Natural killer cell treated with Interleukin-12 subunit alpha and Interleukin-12 subunit beta and Interleukin-15 and Interleukin-18, amount 100 ng/mL, for 72 hours (primary cell): ENCODE data around the gene CCDC57. TPM values are rescaled to one million over a fixed set of nuclear protein-coding genes. Genes with fewer than 3 reads are reported as not detected.
"Not testable (repeated sequence)": the region's sequence is repeated elsewhere in the genome, so short reads cannot be mapped to it uniquely, and the experiment has no call there.

Experiments
- ATAC-seq, 2 donors: fragments of 150-1000 bp; cut with Tn5 transposase in 1 of 2; sonication (Bioruptor Pico), chemical (Tn5 transposase) in 1 of 2; 2 replicates each; pipeline ENCODE4 v1.10.0; 2021
- DNase-seq: peaks from one replicate; pipeline ENCODE4 v3.0.0; 2022; ENCODE audit warnings: low spot score
- H3K27ac Mint-ChIP-seq, 2 donors: 1 replicate in 1 of 2; 2 replicates in 1 of 2; pipeline ENCODE4 v1.8.0; 2022; ENCODE audit warnings: mixed read lengths in 2 of 2, mild to moderate bottlenecking in 1 of 2, moderate library complexity in 1 of 2
- H3K27me3 Mint-ChIP-seq, 2 donors: 1 replicate in 1 of 2; 2 replicates in 1 of 2; pipeline ENCODE4 v1.8.0; 2022; ENCODE audit warnings: mixed read lengths in 2 of 2
- H3K36me3 Mint-ChIP-seq: one replicate; pipeline ENCODE4 v1.8.0; 2022; ENCODE audit warnings: mixed read lengths
- H3K4me1 Mint-ChIP-seq, 2 donors: 1 replicate in 1 of 2; 2 replicates in 1 of 2; pipeline ENCODE4 v1.8.0; 2022; ENCODE audit warnings: low read depth in 2 of 2, mixed read lengths in 2 of 2, mild to moderate bottlenecking in 1 of 2
- H3K4me3 Mint-ChIP-seq: one replicate; pipeline ENCODE4 v1.8.0; 2022; ENCODE audit warnings: mixed read lengths
- H3K9me3 Mint-ChIP-seq: 2 replicates; pipeline ENCODE4 v1.8.0; 2022; ENCODE audit warnings: mixed read lengths
- total RNA-seq, 2 donors: library from RNA; stranded (reverse); gene quantifications; one replicate each; pipeline ENCODE4 v1.2.3, GENCODE V29; 2022

Gene CCDC57
- total RNA-seq, 2 donors from 2014 or later = 34.0 to 82.2 TPM

DNA sequence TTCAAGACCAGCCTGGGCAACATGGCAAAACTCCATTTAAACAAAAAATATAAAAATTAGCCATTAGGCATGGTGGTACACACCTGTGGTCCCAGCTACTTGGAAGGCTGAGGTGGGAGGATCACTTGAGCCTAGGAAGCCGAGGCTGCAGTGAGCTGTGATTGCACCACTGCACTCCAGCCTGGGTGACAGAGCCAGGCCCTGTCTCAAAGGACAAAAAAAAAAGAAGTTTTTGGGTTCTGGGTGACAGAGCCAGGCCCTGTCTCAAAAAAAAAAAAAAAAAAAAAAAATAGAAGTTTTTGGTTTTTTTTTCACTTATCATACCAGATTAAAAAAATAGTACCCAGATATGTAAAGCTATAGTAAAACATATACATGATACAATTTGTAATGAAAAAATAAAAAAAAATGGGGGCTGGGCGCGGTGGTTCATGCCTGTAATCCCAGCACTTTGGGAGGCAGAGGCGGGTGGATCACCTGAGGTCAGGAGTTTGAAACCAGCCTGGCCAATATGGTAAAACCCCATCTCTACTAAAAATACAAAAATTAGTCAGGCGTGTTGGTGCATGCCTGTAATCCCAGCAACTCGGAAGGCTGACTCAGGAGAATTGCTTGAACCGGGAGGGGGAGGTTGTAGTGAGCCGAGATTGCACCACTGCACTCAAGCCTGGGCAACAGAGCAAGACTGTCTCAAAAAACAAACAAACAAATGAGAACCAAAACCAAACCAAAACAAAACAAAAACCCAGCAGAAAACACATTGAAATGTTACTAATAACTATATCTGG, 79.3 kb downstream of the CCDC57 start:
- H3K27ac Mint-ChIP-seq, H3K4me3 Mint-ChIP-seq, H3K27me3 Mint-ChIP-seq: not testable (repeated sequence)

DNA sequence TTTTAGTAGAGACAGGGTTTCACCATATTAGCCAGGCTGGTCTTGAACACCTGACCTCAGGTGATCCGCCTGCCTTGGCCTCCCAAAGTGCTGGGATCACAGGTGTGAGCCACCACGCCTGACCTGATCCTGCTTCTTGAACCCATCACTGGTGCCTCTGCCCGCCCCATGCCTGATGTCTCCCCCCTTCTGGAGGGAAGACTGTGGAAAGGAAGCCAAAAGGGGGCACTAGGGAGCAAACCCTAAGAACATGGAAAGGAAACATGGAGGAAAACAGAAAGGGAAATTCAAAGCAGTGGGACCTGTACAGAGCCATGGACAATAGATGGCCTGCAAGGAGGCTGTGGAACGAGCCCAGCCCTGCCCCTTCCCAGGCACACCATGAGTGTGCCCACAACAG, 83.5 kb downstream of the CCDC57 start:
- no peaks in the 10 kb centered on the region for H3K36me3 Mint-ChIP-seq
- no peaks in the 10 kb centered on the region for H3K9me3 Mint-ChIP-seq
- no peaks in the 10 kb centered on the region for H3K27me3 Mint-ChIP-seq
- peaks cover 5 to 8% of the 10 kb centered on the region in 2 donors for H3K4me1 Mint-ChIP-seq
- DNase-seq = no peak
- no peak overlapping the region for H3K4me3 Mint-ChIP-seq
- no peak overlapping the region for H3K27ac Mint-ChIP-seq
- no peak for ATAC-seq

More for the DNA sequence above, 79.3 kb downstream of the CCDC57 start:
- DNase-seq, H3K36me3 Mint-ChIP-seq, ATAC-seq, H3K4me1 Mint-ChIP-seq, H3K9me3 Mint-ChIP-seq: not testable (repeated sequence)

DNA sequence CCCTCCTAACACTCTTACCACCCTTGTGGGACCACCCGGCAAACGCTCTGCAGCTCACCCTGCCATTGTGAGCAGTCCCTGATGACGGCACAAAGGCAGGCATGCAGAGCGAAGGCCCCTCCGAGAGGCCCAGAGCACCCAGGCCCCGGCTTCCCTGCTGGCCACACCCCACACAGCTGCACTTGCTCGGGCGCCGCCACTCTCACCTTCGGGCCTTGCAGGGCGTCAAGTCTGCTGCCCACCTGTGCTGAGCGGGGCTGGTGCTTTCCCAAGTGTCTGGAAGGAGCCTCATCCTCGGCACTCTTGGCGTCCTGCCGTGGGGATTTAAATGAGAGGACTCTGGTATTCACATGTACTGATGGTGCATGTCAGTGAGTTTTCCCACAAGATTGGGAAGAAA, 84.4 kb downstream of the CCDC57 start:
- ATAC-seq (peak in 1 of 2 donors; percentile 4), DNase-seq (no peak)
- no peaks in the 10 kb centered on the region for H3K9me3 Mint-ChIP-seq
- no peak overlapping the region for H3K27ac Mint-ChIP-seq
- H3K4me3 Mint-ChIP-seq = no peak overlapping the region
- no peaks in the 10 kb centered on the region for H3K27me3 Mint-ChIP-seq
- no peaks in the 10 kb centered on the region for H3K36me3 Mint-ChIP-seq
- H3K4me1 Mint-ChIP-seq = peaks cover 5 to 8% of the 10 kb centered on the region in 2 donors

DNA sequence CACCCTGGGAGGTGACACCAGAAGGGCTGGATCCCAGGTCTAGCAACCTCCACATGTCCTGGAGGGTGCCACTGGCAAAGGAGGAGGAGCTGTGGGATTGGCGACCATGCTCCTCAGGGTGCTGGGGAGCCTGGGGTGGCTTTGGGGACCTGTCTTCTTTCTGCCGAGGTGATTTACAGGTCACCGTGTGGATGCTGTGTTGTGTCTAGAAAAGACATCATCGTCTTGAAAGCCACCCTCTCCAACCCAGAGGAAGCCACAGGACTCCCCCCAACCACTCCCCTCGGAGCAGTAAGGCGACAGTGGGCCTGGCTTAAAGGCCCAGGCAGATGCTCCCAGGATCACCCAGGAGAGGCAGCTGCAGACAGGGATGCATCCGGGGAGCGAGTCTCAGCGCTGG, 84.9 kb downstream of the CCDC57 start:
- Mint-ChIP-seq H3K36me3 (no peaks in the 10 kb centered on the region), H3K4me3 (no peak overlapping the region), H3K4me1 (peaks cover 5 to 8% of the 10 kb centered on the region in 2 donors), H3K27ac (no peak overlapping the region), H3K27me3 (no peaks in the 10 kb centered on the region), H3K9me3 (no peaks in the 10 kb centered on the region)
- DNase-seq = no peak
- peak in 1 of 2 donors; percentile 7 for ATAC-seq

DNA sequence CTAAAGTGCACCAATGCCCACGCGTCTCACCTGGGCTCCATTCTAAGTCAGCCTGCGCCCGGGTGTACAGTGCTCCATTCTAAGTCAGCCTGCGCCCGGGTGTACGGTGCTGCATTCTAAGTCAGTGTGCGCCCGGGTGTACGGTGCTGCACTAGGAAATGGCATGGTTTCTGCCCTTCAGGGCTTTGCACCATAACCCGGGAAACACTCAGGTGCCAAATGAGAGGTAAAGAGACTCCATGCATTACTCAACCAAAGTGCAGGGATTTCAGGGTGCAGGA, 85.4 kb downstream of the CCDC57 start:
- Mint-ChIP-seq H3K27me3 (no peaks in the 10 kb centered on the region), H3K9me3 (no peaks in the 10 kb centered on the region), H3K27ac (no peak overlapping the region), H3K36me3 (no peaks in the 10 kb centered on the region), H3K4me1 (peaks cover 5 to 8% of the 10 kb centered on the region in 2 donors), H3K4me3 (no peak overlapping the region)
- ATAC-seq = no peak
- no peak for DNase-seq

DNA sequence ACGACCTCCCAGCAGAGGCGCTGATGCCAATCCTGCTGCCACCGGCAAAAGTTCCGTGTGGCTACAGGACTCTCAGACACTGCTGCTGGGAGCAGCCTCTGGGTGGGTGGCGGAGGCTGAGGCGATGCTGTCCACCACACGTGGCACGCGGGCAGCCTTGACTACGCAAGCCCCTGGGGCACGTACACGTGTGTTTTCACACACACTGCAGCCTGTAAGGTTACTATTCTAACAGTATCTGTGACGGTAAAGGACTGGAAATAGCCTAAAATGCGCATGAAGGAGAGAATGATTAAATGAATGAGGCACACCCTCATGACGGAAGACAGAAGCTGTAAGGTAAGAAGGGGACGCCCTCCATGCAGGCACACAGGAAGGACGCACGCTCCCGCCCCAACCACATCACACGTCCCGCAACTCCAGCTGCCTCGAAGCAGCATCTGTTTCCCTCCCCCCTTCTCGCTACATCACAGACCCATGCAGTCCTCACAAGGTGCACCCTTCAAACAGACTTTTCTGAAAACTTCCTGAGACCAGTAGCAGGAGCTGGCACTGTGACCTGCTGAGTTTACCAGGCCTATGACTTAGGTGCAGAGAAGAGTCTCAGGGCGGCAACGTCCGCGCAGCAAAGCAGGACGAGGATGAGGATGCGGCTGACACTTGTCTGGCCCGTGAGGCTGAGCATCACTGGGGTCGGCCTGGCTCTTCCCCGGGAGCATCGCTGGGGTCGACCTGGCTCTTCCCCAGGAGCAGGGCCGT, 85.9 kb downstream of the CCDC57 start:
- peak overlapping the region; percentile 67 for H3K4me3 Mint-ChIP-seq
- no peak overlapping the region for H3K27ac Mint-ChIP-seq
- H3K9me3 Mint-ChIP-seq = no peaks in the 10 kb centered on the region
- H3K4me1 Mint-ChIP-seq = peaks cover 5 to 8% of the 10 kb centered on the region in 2 donors
- ATAC-seq = peak; percentile 53 to 76
- DNase-seq = no peak
- H3K36me3 Mint-ChIP-seq = no peaks in the 10 kb centered on the region
- H3K27me3 Mint-ChIP-seq = no peaks in the 10 kb centered on the region

DNA sequence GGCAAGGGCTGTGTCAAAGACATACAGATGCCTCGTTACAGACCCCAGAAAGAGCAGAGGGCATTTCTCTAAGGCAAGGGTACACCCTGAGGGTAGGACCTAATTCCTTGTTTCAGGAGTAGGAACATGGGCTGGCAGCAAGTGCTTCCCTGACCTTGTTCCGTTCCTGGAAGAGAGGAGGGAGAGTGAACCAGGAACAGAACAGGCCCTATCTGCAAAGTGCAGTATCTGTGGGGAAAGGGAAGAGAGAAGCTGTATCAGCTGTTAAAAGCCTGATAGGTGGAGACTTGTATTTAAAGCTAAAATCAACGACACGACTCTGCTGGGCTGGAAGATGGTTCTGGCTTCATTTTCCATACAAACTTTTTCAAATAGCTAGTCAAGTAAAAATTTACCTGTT, 88.5 kb downstream of the CCDC57 start:
- Mint-ChIP-seq H3K36me3 (no peaks in the 10 kb centered on the region), H3K4me1 (peaks cover 5 to 8% of the 10 kb centered on the region in 2 donors), H3K4me3 (no peak overlapping the region), H3K27ac (no peak overlapping the region), H3K9me3 (no peaks in the 10 kb centered on the region), H3K27me3 (no peaks in the 10 kb centered on the region)
- ATAC-seq (no peak), DNase-seq (no peak)

DNA sequence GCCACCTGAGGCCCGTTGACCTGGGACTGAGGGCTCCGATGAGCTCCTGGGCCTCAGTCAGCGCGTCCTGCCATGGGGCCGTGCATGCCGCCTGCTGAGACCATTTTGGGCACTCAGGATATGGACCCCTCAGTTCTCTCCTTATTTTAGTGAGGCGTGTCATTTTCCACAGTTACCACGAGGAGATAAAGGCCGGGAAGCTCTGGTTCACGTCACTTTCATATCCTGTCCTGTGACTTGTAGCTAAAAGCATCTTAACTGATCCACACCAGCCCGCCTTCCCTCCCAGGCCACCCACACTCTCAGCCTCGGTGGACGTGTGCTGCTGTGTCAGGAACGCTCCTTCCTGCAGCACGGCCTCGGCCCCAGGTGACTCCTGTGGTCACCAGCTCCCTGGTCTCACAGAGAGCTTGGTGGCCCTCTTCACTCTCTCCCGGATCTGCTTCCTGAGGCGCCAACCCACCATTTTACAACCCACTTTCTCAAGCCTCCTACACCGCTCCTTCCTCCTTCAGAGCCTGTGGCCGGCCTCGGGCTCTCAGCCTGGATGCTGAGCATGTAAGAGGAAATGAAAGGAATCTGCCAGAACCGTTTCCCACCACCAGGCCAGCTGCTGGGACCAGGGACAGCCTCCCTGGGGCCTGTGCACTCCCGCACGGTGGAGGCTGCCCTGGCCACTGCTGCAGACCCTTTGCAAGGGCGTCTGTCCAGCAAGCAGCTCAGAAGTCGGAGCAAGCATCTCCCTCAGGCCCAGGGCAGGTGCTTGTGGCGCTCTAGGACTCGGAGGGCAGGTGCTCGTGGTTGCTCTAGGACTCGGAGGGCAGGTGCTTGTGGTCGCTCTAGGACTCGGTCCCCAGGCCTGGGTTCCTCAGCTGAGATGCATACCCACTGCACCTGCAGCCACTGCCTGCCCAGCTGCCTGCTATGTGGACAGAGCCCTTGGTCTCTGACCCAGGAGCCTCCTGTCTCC, 90.7 kb downstream of the CCDC57 start:
- no peaks in the 10 kb centered on the region for H3K27me3 Mint-ChIP-seq
- no peak overlapping the region for H3K4me3 Mint-ChIP-seq
- no peaks in the 10 kb centered on the region for H3K9me3 Mint-ChIP-seq
- ATAC-seq (no peak), DNase-seq (no peak)
- no peaks in the 10 kb centered on the region for H3K36me3 Mint-ChIP-seq
- H3K27ac Mint-ChIP-seq = no peak overlapping the region
- peaks cover 5 to 7% of the 10 kb centered on the region in 2 donors for H3K4me1 Mint-ChIP-seq

DNA sequence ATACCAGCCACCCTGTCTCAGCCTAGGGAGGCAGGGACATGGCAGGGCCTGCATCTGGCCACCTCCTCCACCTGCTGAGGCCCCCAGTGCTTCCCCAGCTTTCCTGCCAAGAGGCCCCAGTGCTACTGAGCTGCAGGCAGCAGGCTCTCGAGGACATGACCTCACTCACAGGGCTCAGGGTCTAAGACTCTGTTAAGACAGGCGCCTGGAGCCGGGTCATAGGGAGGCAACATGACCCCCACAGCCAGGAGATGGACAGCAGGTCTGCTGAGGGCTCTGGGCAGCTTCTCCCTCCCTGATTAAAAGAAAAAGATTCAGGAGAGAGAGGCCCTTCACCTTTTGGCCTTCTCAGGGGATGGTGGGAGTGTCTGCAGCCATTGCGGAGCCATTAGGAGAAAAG, 91.4 kb downstream of the CCDC57 start:
- no peaks in the 10 kb centered on the region for H3K36me3 Mint-ChIP-seq
- no peak overlapping the region for H3K27ac Mint-ChIP-seq
- no peak overlapping the region for H3K4me3 Mint-ChIP-seq
- H3K4me1 Mint-ChIP-seq = peaks cover 0 to under 1% of the 10 kb centered on the region in 2 donors
- DNase-seq (no peak), ATAC-seq (no peak)
- H3K9me3 Mint-ChIP-seq = no peaks in the 10 kb centered on the region
- H3K27me3 Mint-ChIP-seq = no peaks in the 10 kb centered on the region

DNA sequence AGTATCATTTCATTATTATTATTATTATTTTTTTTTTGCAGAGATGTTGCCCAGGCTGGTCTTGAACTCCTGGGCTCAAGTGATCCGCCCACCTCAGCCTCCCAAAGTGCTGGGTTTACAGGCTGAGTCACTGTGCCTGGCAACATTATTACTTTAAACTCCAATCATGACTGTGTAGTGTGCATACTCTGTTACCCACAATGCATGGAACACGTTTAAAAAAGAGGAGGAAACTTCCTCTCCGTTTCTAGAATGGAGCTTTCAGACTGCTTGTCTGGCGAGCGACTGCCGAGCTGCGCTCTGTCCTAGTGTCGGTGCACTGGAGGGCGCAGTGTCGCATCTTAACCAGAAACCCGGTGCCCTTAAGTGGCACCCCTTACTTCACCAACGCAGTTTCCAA, 92.5 kb downstream of the CCDC57 start:
- Mint-ChIP-seq H3K4me1 (no peaks in the 10 kb centered on the region), H3K36me3 (no peaks in the 10 kb centered on the region), H3K27me3 (no peaks in the 10 kb centered on the region), H3K4me3 (no peak overlapping the region), H3K27ac (no peak overlapping the region), H3K9me3 (no peaks in the 10 kb centered on the region)
- ATAC-seq (no peak), DNase-seq (no peak)

DNA sequence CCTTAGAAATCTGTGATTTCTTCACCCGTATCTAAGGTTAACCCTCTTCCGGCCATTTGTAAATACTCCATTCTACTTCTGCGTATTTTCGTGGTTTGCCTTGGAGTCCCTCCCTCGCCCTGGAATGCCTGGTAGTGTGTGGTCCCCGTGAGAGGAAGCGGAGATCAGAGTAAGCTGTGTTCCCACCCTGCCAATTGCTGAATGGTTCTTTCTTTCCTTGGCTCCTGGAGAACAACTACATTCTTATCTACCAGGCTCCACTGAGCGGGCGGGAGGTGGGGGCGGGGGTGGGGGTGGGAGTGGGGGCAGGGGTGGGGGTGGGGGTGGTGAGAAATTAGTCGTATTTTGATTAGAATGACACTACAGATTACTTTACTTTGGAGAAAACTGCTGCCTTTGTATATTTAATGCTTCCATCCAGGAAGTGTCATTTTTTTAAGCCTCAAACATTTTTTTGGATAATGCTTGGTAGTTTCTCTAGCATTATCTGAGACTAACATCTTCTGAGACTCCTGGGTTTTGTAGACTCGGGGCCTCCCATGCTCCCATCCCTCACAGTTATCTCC, 93.7 kb downstream of the CCDC57 start:
- no peaks in the 10 kb centered on the region for H3K27me3 Mint-ChIP-seq
- DNase-seq = no peak
- ATAC-seq = no peak
- no peak overlapping the region for H3K4me3 Mint-ChIP-seq
- H3K27ac Mint-ChIP-seq = no peak overlapping the region
- H3K4me1 Mint-ChIP-seq = no peaks in the 10 kb centered on the region
- no peaks in the 10 kb centered on the region for H3K36me3 Mint-ChIP-seq
- no peaks in the 10 kb centered on the region for H3K9me3 Mint-ChIP-seq

DNA sequence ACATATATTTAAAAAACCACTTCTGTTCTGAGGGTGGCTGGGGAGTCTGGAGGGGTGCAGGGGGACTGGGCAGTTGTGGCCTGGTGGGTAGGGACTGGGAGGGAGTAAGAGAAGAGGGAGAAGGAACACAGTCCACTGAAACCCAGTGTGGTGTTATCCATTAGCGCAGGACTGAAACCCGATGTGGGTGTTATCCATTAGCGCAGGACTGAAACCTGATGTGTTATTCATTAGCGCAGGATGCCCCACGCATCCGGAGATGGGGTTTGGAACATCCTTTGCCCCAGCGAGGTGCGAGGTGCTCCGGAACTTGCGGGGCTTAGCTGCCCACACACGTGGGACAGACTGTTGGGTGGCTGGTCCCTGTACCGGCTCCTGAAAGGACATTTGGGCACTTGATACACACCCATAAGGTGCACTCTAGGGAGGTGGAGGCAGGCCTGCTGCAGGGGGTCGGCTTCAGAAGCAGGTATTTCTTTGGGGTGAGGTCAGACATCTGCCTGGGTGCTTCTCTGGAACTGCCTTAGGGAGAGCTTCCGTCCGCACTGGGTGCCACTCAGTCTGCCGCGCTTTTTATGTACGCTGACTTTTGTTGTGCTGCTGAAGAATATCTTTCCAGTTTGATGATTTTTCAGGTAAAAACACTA, 94.4 kb downstream of the CCDC57 start:
- DNase-seq (no peak), ATAC-seq (no peak)
- no peak overlapping the region for H3K4me3 Mint-ChIP-seq
- no peaks in the 10 kb centered on the region for H3K9me3 Mint-ChIP-seq
- H3K27me3 Mint-ChIP-seq = no peaks in the 10 kb centered on the region
- H3K4me1 Mint-ChIP-seq = no peaks in the 10 kb centered on the region
- no peak overlapping the region for H3K27ac Mint-ChIP-seq
- no peaks in the 10 kb centered on the region for H3K36me3 Mint-ChIP-seq
